Naive thymus-derived CD8-positive, alpha-beta T cell (primary cell): ENCODE results near the gene PP2D1. TPM values are rescaled to one million over a fixed set of nuclear protein-coding genes. Genes with fewer than 3 reads are reported as not detected.
"Not testable (repeated sequence)": the region's sequence is repeated elsewhere in the genome, so short reads cannot be mapped to it uniquely, and the experiment has no call there.

Source experiments
- ATAC-seq, 2 donors: fragments of 150-1000 bp; cut with Tn5 transposase in 1 of 2; sonication (Bioruptor Pico), chemical (Tn5 transposase) in 1 of 2; 1 replicate in 1 of 2; 2 replicates in 1 of 2; pipeline ENCODE4 v1.10.0; 2021; ENCODE audit warnings: mild to moderate bottlenecking in 2 of 2, moderate library complexity in 2 of 2
- POLR2A ChIA-PET: fragments of 350-600 bp; sonication (Branson Sonifier 250); formaldehyde crosslinking; loops from one replicate; lab custom pipeline; 2021; ENCODE audit warnings: antibody characterized with exemption; lab: Charles Lee
- DNase-seq, 10 donors: peaks; one replicate each; pipeline versions ENCODE4 v3.0.0 to v3.0.0-alpha.2; 2020 to 2022
- H3K27ac Mint-ChIP-seq, 10 donors: one replicate each; pipeline ENCODE4 v1.8.0; 2020 to 2022; ENCODE audit warnings: mild to moderate bottlenecking in 10 of 10, mixed read lengths in 10 of 10, moderate library complexity in 4 of 10, inconsistent platforms in 1 of 10
- H3K27me3 Mint-ChIP-seq, 5 donors: one replicate each; pipeline ENCODE4 v1.8.0; 2021 to 2022; ENCODE audit warnings: mixed read lengths in 5 of 5
- H3K36me3 Mint-ChIP-seq, 3 donors: one replicate each; pipeline ENCODE4 v1.8.0; 2020 to 2022; ENCODE audit warnings: mixed read lengths in 3 of 3, mild to moderate bottlenecking in 2 of 3, inconsistent platforms in 1 of 3
- H3K4me1 Mint-ChIP-seq, 4 donors: one replicate each; pipeline ENCODE4 v1.8.0; 2021 to 2022; ENCODE audit warnings: mixed read lengths in 4 of 4
- H3K4me3 Mint-ChIP-seq, 10 donors: one replicate each; pipeline ENCODE4 v1.8.0; 2020 to 2022; ENCODE audit warnings: mild to moderate bottlenecking in 10 of 10, mixed read lengths in 10 of 10, moderate library complexity in 6 of 10, inconsistent platforms in 1 of 10
- H3K9me3 Mint-ChIP-seq, 9 donors: one replicate each; pipeline ENCODE4 v1.8.0; 2020 to 2022; ENCODE audit warnings: mixed read lengths in 9 of 9, mild to moderate bottlenecking in 3 of 9, inconsistent platforms in 1 of 9, moderate library complexity in 1 of 9
- polyA plus RNA-seq, 3 donors: library from polyadenylated mRNA; unstranded; fragments of 300-500 nt; fragmentation: Illumina TruSeq; gene quantifications; one replicate each; pipeline ENCODE4 v1.2.3, GENCODE V29; 2021
- total RNA-seq, 8 experiments: library from RNA in 2 of 8; stranded (reverse) in 2 of 8; gene quantifications; one replicate each; pipeline ENCODE4 v1.2.3 and lab custom pipeline; 2021 to 2026

The PP2D1 gene
- total and polyA plus RNA-seq, 5 experiments from 2014 or later: 0.33 to 0.98 (median 0.34) TPM; not detected in 2

- Mint-ChIP-seq H3K27me3 (no peaks in the 10 kb centered on the region), H3K4me3 (peak overlapping the region in 3 of 10 donors; percentile 3 to 28 (median 24)), H3K36me3 (peaks cover 0 to 9% (median 3%) of the 10 kb centered on the region in 3 donors), H3K27ac (peak overlapping the region in 3 of 10 donors; percentile 19 to 62 (median 33)), H3K4me1 (peaks cover 25 to 97% (median 82%) of the 10 kb centered on the region in 4 donors), H3K9me3 (no peaks in the 10 kb centered on the region)
- no peak for ATAC-seq
- POLR2A ChIA-PET: no interaction called here
- no peak for DNase-seq
These were observed 36.2 kb upstream of the PP2D1 start for GRCh38 chr3:20047976-20048883.

GRCh38 chr3:20047341-20047779 is 35.3 kb upstream of the PP2D1 start:
- no peaks in the 10 kb centered on the region for H3K9me3 Mint-ChIP-seq
- peak overlapping the region in 4 of 10 donors; percentile 15 to 69 (median 48) for H3K27ac Mint-ChIP-seq
- peak overlapping the region in 4 of 10 donors; percentile 10 to 28 (median 16) for H3K4me3 Mint-ChIP-seq
- peaks cover 25 to 97% (median 82%) of the 10 kb centered on the region in 4 donors for H3K4me1 Mint-ChIP-seq
- DNase-seq (no peak), ATAC-seq (no peak)
- no peaks in the 10 kb centered on the region for H3K27me3 Mint-ChIP-seq
- POLR2A ChIA-PET: interaction anchor here (0.7 kb wide), 1 partner anchor 74 kb away, joined by 5 read pairs; no protein-coding TSS in a partner anchor
- H3K36me3 Mint-ChIP-seq: peaks cover 0 to 9% (median 3%) of the 10 kb centered on the region in 3 donors

DNA sequence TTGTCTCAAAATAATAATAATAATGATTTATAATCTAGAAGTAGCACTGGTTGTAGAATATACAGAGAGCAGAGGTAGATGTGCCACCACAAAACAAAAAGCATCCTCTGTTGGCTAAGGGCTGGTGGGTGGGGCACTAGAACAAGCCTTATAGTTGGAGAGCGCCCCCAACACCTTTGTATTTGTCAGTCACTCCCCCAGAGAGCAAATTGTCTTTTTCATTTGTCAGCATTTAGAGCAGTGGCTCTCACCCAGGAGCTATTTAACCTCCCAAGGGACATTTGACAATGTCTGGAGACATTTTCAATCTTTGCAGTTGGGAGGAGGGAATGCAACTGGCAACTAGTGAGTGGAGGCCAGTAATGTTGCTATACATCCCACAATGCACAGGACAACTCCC is 34.5 kb upstream of the PP2D1 start:
- H3K27ac Mint-ChIP-seq: peak overlapping the region in 2 of 10 donors; percentile 5 to 72
- ATAC-seq: no peak
- H3K36me3 Mint-ChIP-seq: peaks cover 0 to 9% (median 3%) of the 10 kb centered on the region in 3 donors
- no peaks in the 10 kb centered on the region for H3K9me3 Mint-ChIP-seq
- DNase-seq: no peak
- POLR2A ChIA-PET: no interaction called here
- no peaks in the 10 kb centered on the region for H3K27me3 Mint-ChIP-seq
- H3K4me3 Mint-ChIP-seq: no peak overlapping the region
- H3K4me1 Mint-ChIP-seq: peaks cover 32 to 97% (median 83%) of the 10 kb centered on the region in 4 donors

DNA sequence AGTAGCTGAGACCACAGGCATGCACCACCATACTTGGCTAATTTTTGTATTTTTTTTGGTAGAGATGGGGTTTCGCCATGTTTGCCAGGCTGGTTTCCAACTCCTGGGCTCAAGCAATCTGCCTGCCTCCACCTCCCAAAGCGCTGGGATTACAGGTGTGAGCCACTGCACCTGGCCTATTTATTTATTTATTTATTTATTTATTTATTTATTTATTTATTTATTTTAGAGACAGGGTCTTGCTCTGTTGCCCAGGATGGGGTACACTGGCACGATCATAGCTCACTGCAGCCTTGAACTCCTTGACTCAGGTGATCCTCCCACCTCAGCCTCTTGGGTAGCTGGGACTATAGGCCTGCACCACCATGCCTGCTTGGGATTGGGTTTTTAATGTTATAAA is 33.1 kb upstream of the PP2D1 start:
- not testable (repeated sequence) for DNase-seq, ATAC-seq, H3K36me3 Mint-ChIP-seq, H3K27me3 Mint-ChIP-seq, H3K9me3 Mint-ChIP-seq, H3K4me3 Mint-ChIP-seq
- POLR2A ChIA-PET: interaction anchor here (0.6 kb wide), 1 partner anchor 62 kb away, joined by 4 read pairs; no protein-coding TSS in a partner anchor
- Mint-ChIP-seq H3K4me1 (peaks cover 30 to 88% (median 75%) of the 10 kb centered on the region in 4 donors), H3K27ac (peak overlapping the region in 2 of 10 donors; percentile 60 to 96)

DNA sequence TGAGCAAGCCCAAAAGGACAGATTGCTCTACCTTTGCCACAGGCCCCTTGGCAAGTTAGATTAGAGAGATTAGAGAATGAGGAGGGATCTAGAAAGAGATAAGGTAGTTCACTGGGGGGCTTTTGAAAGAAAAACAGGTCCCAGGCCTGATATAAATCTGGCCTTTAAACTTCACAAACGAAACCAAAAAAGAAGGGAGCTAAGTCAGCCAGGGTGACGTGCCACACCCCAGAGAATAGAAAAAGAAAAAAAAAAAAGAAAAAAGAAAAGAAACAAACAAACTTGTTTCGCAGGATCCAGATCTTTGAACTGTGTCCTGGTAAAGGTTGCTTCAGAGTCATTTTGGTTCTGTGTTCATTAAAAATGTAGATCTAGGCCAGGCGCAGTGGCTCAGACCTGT is 31.8 kb upstream of the PP2D1 start:
- Mint-ChIP-seq H3K4me1 (peaks cover 28 to 77% (median 68%) of the 10 kb centered on the region in 4 donors), H3K27me3 (no peaks in the 10 kb centered on the region), H3K9me3 (no peaks in the 10 kb centered on the region), H3K27ac (peak overlapping the region; percentile 93 to 97 (median 95)), H3K4me3 (peak overlapping the region; percentile 86 to 99 (median 96)), H3K36me3 (peaks cover 0 to 3% (median 2%) of the 10 kb centered on the region in 3 donors)
- POLR2A ChIA-PET: interaction anchor here (0.9 to 1.8 kb wide), 2 partner anchors 98 to 142 kb away, joined by 3 to 11 read pairs; partner anchors contain the start of gene SGO1
- ATAC-seq (no peak), DNase-seq (peak in 2 of 10 donors; percentile 36)

- H3K9me3 Mint-ChIP-seq: no peaks in the 10 kb centered on the region
- H3K27ac Mint-ChIP-seq: peak overlapping the region; percentile 93 to 97 (median 95)
- peak overlapping the region; percentile 86 to 99 (median 96) for H3K4me3 Mint-ChIP-seq
- no peaks in the 10 kb centered on the region for H3K27me3 Mint-ChIP-seq
- H3K36me3 Mint-ChIP-seq: peaks cover 0 to 3% (median 2%) of the 10 kb centered on the region in 3 donors
- peak; percentile 24 to 79 (median 51) for DNase-seq
- H3K4me1 Mint-ChIP-seq: peaks cover 32 to 77% (median 69%) of the 10 kb centered on the region in 4 donors
- POLR2A ChIA-PET: interaction anchor here (0.7 to 1.8 kb wide), 3 partner anchors 96 to 143 kb away, joined by 3 to 11 read pairs (median 4); partner anchors contain the start of gene SGO1
- ATAC-seq: peak; percentile 11 to 13
These were observed 31.3 kb upstream of the PP2D1 start for GRCh38 chr3:20043396-20043795.

DNA sequence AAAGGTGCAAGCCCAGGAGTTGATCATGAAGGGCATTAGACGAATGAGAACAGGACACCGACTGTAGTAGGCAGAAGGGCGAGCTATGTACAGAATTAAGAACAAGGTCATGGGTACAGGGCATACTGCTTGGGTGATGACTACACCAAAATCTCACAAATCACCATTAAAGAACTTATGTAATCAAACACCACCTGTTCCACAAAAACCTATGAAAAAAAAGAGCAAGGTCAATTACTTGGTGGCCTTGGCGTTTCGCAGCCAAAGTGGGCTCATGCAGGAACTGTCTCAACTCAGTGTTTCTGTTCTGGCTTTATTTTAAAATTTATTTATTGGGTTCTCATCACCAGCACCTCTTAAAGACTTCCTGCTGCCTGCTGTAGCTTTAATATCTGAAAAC is 30.3 kb upstream of the PP2D1 start:
- H3K4me3 Mint-ChIP-seq: peak overlapping the region; percentile 96 to 100 (median 97)
- H3K36me3 Mint-ChIP-seq: peaks cover 0 to 1% (median 0%) of the 10 kb centered on the region in 3 donors
- peaks cover 35 to 73% (median 67%) of the 10 kb centered on the region in 4 donors for H3K4me1 Mint-ChIP-seq
- H3K27me3 Mint-ChIP-seq: no peaks in the 10 kb centered on the region
- no peaks in the 10 kb centered on the region for H3K9me3 Mint-ChIP-seq
- DNase-seq (no peak), ATAC-seq (no peak)
- peak overlapping the region; percentile 93 to 98 (median 96) for H3K27ac Mint-ChIP-seq
- POLR2A ChIA-PET: interaction anchor here (0.5 to 3.2 kb wide), 4 partner anchors 90 to 144 kb away, joined by 3 to 28 read pairs (median 12); partner anchors contain the start of genes RAB5A and SGO1

- no peaks in the 10 kb centered on the region for H3K9me3 Mint-ChIP-seq
- peak overlapping the region; percentile 93 to 98 (median 95) for H3K27ac Mint-ChIP-seq
- no peaks in the 10 kb centered on the region for H3K36me3 Mint-ChIP-seq
- peak; percentile 30 to 39 for ATAC-seq
- peaks cover 37 to 63% (median 60%) of the 10 kb centered on the region in 4 donors for H3K4me1 Mint-ChIP-seq
- peak overlapping the region; percentile 96 to 100 (median 97) for H3K4me3 Mint-ChIP-seq
- H3K27me3 Mint-ChIP-seq: no peaks in the 10 kb centered on the region
- POLR2A ChIA-PET: interaction anchor here (0.6 to 3.2 kb wide), 6 partner anchors 56 to 151 kb away, joined by 3 to 28 read pairs (median 4); partner anchors contain the start of genes RAB5A and SGO1
- peak; percentile 50 to 79 (median 67) for DNase-seq
These were observed 29.2 kb upstream of the PP2D1 start for GRCh38 chr3:20041197-20041780.

DNA sequence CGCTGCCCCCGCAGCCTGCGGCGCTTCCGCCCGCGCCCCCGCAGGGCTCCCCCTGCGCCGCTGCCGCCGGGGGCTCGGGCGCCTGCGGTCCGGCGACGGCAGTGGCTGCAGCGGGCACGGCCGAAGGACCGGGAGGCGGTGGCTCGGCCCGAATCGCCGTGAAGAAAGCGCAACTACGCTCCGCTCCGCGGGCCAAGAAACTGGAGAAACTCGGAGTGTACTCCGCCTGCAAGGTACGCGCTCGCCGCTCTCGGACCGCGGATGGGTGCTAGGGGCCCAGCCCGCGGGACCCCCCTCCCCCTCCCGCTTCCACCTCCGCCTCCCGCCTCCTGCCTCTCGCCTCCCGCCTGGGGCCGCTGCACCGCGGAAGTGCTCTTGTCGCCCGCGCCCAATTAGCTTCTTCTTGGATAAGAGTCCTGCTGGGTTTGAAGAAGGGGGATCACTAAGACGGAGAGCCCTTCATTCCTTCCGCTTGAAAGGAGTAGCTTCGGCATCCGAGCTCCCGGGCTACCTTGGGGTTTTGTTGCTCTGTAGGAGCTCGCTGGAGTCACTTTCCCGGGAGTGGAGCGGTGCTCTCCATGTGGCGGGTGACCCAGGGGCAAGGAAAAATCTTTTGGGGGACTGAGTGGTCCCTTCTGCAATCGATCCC is 28.6 kb upstream of the PP2D1 start:
- Mint-ChIP-seq H3K36me3 (no peaks in the 10 kb centered on the region), H3K27ac (peak overlapping the region; percentile 93 to 98 (median 95)), H3K27me3 (no peaks in the 10 kb centered on the region), H3K4me3 (peak overlapping the region; percentile 96 to 100 (median 97)), H3K9me3 (no peaks in the 10 kb centered on the region), H3K4me1 (peaks cover 37 to 57% (median 55%) of the 10 kb centered on the region in 4 donors)
- POLR2A ChIA-PET: interaction anchor here (0.6 to 3.2 kb wide), 6 partner anchors 56 to 151 kb away, joined by 3 to 28 read pairs (median 4); partner anchors contain the start of genes RAB5A and SGO1
- DNase-seq (peak; percentile 36 to 76 (median 59)), ATAC-seq (peak; percentile 15 to 24)

- peaks cover 37 to 56% (median 51%) of the 10 kb centered on the region in 4 donors for H3K4me1 Mint-ChIP-seq
- H3K27ac Mint-ChIP-seq: peak within 1 kb of the TSS; percentile 94 to 98 (median 96)
- POLR2A ChIA-PET: interaction anchor here (1.3 to 3.2 kb wide), 4 partner anchors 55 to 146 kb away, joined by 3 to 28 read pairs (median 13); partner anchors contain the start of genes RAB5A and SGO1
- peak within 1 kb of the TSS; percentile 96 to 100 (median 97) for H3K4me3 Mint-ChIP-seq
- H3K9me3 Mint-ChIP-seq: no peaks in the 10 kb centered on the region
- ATAC-seq (peak; percentile 74 to 76), DNase-seq (peak; percentile 78 to 93 (median 86))
- H3K36me3 Mint-ChIP-seq: no peaks in the 10 kb centered on the region
- H3K27me3 Mint-ChIP-seq: no peaks in the 10 kb centered on the region
These were observed 27.9 kb upstream of the PP2D1 start, which contains the start of gene KAT2B for GRCh38 chr3:20039765-20040547. Gene KAT2B (plus strand): TSS chr3:20040446. CDS start chr3:20040478, 32 bp downstream.

DNA sequence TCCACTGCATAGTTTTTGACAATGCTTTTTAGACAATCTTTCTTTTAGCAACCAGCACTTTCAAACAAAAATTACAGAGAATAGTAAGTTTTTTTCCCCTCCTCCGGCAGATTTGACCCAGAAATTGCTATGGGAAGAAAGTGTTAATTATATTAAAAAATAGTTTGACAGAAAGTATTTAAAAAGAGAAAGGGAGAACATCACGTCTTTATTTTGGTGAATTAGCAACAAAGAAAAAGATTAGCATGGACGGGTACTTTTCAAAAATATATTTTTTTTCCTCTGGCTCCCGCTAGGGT is 27.4 kb upstream of the PP2D1 start:
- Mint-ChIP-seq H3K27ac (peak overlapping the region; percentile 90 to 97 (median 94)), H3K4me3 (peak overlapping the region; percentile 84 to 99 (median 92)), H3K9me3 (no peaks in the 10 kb centered on the region), H3K27me3 (no peaks in the 10 kb centered on the region), H3K36me3 (no peaks in the 10 kb centered on the region), H3K4me1 (peaks cover 34 to 52% (median 46%) of the 10 kb centered on the region in 4 donors)
- ATAC-seq (no peak), DNase-seq (no peak)
- POLR2A ChIA-PET: interaction anchor here (2.8 to 3.2 kb wide), 2 partner anchors 92 to 147 kb away, joined by 21 to 28 read pairs; partner anchors contain the start of genes RAB5A and SGO1
